COLO668 (cell line): Measurements from ENCODE around the gene ENPP7.

Experiments used
- DNase-seq: peaks from one replicate; lab custom pipeline; 2025; ENCODE audit not compliant: unreplicated experiment; lab: John Stamatoyannopoulos, UW

Gene ENPP7

GRCh38 chr17:79776376-79777119 is 45.8 kb downstream of the ENPP7 start:
- DNase-seq: peak; percentile 3

GRCh38 chr17:79777120-79777893 is 46.6 kb downstream of the ENPP7 start:
- peak; percentile 55 for DNase-seq

GRCh38 chr17:79777894-79778503 is 47.3 kb downstream of the ENPP7 start, which contains the start of gene CBX2:
CBX2 (plus strand) TSS chr17:79778148; CDS start chr17:79778236, 88 bp downstream.
- peak; percentile 73 for DNase-seq

DNA sequence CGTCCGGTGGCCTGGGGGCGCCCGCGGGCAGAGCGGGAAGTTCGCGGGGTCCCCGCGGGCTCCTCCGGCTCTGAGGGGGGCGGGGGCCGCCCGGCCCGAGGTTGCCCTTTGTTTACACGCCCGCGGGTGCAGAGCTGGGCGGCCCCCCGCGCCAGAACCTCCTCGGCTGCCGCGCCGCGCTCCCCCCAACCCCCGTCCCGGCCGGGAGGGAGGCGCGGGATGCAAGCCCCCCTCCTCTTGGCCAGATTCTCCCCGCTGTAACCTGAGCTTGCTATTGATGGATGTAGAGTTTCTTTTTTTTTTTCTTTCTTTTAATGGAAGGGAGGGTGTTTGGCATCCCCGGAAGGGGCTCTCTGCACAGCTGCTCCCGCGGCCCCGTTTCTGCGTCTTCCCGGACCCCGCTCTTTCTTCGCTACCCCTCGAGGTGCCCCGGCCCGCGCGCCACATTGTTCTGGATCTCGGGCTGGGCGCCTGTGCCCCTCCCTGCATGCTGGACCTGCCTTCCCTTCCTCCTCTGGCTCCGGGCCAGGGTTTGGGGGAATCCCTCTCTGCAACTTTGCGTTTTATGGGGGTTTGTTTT is 47.9 kb downstream of the ENPP7 start:
- peak; percentile 49 for DNase-seq

- DNase-seq: peak; percentile 6
These were observed 48.4 kb downstream of the ENPP7 start for GRCh38 chr17:79779084-79779529.

DNA sequence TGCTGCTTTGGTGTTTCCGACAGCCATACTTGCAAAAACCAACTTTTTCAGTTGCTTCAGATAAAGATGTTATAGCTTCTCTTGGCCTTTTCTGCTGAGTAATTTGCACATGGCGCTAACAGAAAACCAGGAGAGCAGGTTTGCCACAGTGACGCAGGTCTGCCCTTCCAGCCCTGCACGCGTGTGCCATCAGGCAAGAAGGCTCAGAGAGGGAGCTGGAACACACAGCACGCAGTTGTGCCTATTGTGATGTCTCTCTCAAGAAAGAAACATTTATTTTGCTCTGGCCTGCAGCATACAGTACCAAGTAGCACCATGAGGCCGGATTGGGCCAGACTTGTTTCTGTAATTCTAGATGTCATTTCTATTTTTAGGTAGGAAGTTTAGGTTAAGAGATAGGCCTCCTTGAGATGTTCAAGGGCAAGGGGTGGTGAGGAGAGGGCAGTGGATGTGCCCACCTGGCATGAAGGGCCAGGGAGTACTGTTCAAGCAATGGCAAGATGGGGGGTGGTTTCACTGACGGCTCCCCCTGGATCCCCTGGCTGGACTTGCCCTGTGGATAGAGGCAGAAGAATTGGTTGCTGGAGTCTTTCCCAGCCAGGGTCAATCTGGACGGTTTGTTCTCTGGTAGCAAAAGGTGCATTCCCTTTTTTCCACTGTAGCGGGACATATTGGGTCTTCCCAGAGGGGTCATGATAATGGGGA is 49.1 kb downstream of the ENPP7 start:
- no peak for DNase-seq

DNA sequence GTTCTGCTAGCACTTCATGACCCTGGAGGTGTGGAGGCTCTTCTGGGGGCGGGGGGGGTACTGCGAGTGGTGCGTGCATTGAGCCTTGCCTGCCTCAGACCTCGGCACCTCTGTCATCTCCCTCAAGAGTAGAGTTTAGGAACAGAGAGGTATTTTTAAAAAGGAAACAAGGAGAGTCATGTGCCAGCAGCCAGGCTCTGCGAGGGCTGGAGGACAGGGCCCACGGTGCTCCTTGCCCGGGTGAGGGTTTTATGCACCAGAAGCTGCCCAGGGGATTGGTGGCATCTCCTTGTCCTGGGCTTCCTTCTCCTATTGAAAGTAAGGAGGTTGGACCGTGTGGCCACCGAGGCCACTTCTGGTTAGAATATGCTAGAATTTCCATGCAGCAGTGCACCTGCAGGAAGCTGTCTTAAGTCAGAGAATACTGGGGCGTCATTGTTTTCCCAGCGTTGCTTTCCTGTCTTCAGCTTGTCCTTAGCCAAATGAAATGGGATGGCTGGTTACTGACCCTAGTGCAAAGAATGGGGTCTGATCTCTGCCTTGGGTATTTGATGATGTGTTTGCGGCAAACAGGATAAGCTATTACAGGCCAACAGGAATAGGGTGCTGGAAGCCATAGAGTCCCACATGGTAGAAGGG is 50.4 kb downstream of the ENPP7 start:
- DNase-seq: no peak

DNA sequence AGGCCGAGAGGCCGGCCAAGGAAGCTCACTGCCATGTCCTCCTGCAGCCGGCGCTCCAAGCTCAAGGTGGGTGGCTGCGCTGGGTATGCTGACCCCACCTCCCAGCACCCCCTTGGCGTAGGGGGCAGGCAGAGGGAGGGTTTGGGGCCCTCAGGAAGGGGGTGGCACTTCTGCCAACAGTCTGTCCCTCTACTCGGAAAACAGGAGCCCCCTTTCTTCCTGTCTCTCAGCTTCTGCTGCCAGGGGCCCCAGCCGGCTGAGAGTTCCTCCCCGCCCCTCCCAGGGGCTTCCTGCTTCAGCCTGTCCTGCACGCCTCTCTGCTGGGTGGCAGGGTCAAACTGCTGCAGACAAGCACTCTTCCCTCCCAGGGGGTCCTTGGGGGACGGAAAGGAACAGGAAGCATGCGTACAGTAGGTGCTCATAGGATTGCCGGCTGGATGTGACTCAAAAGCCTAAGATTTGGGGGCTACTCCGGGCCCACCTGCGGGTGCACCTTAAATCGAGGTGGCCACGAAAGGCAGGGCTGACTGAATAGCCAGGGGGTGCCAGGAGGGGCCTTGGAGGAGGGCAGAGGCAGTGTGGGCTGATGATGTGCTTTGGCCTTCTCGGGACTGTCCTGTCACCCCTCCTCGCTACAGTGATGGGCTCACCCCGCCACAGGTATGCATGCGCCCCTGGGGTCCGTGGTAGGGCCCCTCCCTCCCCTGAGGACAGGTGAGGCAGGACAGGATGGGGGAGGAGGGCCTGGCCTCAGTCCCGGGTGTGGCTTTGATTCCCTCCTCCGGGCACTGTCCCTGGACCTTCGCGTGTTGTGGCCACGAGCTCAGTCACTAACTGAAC is 51.2 kb downstream of the ENPP7 start:
- DNase-seq: no peak

DNA sequence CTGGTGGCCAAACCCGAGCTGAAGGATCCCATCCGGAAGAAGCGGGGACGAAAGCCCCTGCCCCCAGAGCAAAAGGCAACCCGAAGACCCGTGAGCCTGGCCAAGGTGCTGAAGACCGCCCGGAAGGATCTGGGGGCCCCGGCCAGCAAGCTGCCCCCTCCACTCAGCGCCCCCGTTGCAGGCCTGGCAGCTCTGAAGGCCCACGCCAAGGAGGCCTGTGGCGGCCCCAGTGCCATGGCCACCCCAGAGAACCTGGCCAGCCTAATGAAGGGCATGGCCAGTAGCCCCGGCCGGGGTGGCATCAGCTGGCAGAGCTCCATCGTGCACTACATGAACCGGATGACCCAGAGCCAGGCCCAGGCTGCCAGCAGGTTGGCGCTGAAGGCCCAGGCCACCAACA is 53.1 kb downstream of the ENPP7 start:
- DNase-seq: no peak

GRCh38 chr17:79784353-79785016 is 53.7 kb downstream of the ENPP7 start:
- DNase-seq: no peak

DNA sequence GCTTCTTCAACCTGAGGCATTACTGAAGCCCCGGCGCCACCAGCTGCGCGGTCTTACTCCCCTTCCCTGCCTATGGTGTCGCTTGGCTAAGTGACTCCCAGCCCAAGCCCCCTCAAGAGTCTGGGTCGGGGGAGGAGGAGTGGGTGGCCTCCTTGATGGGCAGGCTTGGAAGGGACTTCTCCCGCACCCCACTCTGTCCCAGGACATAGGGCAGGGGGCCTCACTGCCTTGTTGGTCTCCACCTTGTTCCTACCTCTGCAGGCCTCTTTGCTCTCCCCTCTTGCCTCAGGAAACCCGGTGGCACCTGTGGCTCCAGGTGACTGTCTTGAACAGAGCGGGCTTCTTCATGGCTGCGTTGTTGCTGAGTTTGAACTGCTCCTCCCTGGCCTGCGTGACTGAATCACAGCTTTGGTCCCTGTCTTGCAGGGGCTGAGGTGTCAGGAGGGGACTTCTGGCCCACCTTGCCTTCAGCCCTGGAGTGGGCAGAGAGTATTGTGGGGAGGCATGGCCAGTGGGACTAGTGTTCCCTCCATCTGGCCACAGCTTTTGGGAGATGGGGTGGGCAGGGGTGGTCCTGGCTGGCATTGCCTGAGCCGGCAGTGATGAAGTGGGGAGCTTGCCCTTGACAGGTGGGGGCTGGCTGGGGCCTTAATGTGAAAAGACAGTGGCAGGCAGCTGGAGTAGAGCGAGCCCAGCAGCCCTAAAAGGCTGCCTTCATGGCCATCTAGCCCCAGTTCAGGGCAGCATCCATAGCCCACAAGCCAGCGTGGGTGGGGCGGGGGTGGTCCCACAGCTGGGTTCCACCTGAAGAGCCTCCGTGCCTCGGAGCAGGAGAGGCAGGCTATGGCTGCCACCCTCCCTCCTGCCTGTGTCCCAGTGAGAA is 54.5 kb downstream of the ENPP7 start:
- DNase-seq: no peak

DNA sequence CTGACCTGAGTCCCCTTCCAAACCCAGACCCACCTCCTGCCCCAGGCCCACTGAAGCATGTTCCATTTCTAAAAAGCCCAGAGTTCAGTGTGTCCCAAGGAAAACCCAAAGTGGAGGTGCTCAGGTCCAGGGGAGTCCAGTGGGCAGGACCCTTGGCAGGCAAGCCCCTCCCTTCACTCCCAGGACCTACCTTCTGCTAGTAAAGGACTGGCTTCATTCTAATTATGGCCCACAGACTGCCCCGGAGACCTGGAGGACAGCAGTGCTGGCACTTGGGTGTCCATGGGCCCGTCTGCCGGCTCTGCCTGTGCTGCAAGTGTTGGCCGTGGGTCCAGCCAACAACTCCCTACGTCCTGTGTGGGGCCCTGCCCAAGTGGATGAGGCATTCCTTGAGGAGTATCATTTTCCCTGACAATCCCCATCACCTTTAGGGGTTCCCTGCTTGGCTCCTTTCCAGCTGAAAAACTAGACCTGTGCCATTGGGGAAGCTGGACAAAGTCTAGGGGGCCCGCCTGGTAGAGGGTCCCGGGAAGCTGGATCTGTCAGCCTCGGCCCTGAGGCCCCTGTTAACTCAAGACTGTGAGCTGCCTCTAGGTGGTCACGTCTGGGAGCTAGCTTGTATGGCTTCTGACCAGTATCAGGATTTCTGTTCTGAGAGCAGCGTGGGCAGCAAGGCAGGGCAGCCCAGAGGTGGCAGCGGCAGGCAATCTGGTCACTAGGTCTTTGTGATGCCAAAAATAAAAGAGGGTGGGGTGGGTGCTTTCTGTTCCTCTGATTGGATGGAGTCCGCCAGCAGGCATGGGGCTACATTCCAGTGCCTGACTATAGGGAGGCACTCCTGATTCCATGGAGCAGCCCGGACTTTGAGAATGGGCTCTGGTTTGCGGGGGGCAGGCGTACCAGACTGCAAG is 55.4 kb downstream of the ENPP7 start:
- DNase-seq: no peak

DNA sequence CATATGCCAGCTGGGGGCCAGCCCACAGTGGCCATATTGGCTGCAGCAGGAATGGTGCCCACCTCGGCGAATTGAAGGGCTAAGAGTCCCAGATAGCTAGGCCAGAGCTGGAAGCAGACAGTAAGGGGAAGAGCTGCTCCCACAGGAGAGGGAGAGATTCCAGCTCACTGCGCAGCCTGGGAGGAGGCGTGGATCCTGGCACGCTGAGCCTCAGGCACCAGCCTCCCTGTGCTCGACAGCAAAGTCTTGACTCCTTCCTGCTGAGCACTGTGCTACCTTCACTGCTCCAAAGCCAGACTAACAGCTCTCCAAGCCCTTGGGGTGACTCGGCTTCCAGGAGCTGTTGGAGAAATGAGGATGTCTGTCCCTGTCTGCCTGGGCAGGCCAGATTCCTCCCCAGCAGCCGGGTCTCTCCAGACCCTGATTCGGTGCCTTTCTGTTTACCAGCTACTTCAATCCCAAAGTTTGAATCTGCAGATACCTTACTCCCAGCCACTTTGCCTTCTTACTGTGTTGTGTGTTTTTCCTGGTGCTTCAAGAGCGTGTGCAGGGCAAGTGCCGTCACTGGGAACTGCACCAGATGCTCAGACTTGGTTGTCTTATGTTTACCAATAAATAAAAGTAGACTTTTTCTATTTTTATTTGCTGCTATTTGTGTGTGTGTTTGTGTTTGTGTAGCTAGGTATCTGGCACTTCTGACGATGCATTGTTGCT is 56.3 kb downstream of the ENPP7 start:
- no peak for DNase-seq

- no peak for DNase-seq
These were observed 57.7 kb downstream of the ENPP7 start for GRCh38 chr17:79788455-79788854.

DNA sequence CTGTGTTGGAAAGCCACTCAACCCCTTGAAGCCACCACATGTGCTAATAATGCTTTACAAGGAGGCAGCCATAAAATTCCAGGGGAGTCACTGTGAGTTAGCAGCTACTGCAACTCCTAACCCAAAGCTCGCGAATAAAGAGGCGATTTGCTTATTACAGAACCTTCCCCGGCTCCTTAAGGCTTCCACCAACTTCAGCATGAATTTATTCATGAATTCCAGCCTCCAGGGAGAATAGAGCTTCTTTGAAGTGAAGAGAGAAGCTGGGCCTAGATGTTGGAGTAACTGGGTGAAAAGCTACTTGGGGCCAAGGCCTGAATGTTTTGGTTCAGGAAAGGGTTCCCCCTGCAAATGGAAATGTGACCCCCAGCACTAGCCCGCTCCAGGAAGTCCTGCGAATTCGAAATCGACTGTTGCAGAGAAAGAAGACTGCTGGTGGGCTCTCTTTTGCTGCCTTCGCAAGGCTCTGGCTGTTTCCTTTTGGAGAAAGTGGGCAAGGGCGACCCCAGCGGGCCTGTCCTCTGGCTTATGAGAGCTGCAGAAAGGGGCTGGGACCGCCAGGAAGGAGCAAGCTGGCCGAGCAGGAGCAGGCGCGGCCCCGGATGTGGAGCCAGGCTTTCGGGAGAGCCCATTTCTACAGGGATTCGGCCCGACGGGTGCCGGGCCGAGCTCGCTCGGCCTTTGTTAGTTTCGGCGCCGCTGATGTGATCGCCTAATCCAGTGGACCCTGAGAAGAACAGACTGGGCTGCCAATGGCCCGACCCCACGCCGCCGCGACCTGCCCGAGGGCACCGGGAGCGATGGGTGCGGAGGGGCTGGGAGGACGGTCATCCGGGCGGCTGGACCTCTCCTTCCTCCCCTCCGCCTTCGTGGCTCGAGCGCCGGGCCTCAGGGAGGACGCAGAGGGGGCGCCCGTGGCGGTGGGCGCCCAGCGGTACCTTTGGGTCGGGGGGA is 58.5 kb downstream of the ENPP7 start:
- no peak for DNase-seq
